ENCODE results near the gene CPEB3.
"Not testable (repeated sequence)": the region's sequence is repeated elsewhere in the genome, so short reads cannot be mapped to it uniquely, and the experiment has no call there.

The CPEB3 gene

DNA sequence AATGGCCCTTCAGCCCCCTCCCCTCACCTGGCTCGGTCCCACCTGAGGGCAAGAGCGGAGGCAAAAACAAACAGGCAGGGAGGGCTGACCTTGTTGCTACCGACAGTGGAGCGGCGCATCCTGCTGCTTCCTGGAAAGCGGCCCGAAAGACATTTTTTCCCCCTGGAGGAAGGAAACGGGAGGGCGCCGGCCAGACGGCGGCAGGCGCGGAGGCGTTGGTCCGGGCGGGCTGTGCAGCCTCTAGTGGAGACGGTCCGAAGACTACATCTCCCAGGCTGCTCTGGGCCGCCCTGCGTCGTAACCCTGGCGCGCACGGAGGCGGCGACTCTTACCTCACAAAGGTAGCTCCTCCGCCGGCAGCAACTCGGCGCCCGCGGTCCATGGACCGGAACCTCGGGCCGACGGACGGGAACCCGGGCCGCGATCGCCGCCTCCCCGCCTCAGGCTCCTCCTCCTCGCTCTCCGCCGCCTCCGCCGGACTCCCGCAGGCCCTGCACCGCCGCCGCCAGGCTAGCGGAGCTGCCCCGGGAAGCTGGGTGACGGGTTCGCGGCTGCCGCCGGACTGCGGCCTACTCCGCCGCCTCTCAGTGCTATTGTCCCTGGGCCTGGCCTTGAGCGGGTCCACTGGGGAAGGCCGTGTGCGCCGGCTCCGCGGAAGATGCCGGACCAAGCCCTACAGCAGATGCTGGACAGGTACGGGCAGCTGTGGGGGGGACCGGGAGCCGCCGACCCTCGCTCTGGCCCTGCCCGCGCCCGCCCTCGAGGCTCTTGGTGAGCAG lies at the start of gene CPEB3, which contains the start of gene MARCHF5:
CPEB3 (minus strand) TSS at position 242 of the 779 bp plus-strand sequence. CDS start 50,728 bp downstream, outside the sequence.
MARCHF5 (plus strand) TSS at position 331 of the 779 bp plus-strand sequence; CDS start at position 659, 328 bp downstream.
- DNase-seq (ENCODE audit: low read depth in 2 of 2), result peak; percentile 70 to 79

GRCh38 chr10:92329927-92330326 lies 39.0 kb upstream of the CPEB3 start:
- DNase-seq (ENCODE audit: low read depth in 2 of 2), result not testable (repeated sequence)

DNA sequence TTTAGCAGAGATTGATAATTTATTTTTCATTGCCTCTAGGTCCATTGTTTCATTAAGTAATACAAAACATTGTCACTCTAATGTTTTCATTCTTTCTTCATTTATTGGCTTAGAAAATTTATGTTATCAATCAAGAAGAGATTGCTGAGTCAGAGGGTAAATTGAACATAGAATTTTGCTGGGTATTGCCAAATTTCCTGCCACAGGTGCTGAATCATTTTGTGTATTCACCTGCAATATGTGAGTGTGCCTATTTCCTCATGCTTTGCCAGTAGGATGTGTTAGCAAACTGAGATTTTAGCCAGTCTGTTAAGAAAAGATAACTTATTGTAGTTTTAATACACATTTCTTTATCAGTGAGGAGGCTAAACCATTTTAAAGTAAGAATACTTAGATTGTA lies 38.1 kb upstream of the CPEB3 start:
- DNase-seq (ENCODE audit: low read depth in 2 of 2), result no peak

DNA sequence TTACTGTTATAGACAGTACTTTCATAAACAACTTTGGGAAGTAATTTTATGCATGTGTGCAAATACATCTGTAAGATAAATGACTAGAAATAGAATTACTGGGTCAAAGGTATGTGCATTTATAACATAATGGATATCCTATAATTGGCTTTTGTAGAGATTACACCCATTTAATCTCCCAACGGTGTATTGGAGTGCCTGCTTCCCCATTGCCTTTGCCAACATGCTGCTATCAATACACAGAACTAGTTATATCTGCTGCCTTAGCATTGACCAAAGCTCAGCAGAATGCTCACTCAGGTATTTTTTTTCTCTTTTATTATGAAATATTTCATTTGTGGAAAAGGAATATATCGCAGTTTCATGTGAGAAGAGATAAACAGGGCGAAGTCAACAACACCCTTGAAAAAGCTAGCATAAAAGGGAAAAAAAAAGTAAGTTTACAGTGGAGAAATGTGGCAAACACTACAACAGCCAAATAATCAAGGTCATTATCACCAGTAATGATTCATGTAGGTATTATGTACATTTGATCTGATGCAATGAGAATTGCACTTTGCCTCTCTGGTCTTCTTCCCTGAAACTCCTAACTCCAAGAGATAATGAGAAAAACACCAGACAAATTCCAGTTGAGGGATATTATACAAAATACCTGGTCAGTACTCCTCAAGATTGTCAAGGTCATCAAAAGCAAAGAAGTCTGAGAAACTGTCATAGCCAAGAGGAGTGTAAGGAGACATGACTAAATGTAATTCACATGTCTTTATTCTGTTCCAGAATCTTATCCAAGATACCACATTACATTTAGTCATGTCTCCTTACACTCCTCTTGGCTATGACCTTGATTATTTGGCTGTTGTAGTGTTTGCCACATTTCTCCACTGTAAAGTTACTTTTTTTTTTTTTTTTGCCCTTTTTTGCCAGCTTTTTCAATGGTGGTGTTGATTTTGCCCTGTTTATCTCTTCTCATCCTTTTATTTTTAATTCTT lies 36.9 kb upstream of the CPEB3 start:
- no peak for DNase-seq (ENCODE audit: low read depth in 2 of 2)

DNA sequence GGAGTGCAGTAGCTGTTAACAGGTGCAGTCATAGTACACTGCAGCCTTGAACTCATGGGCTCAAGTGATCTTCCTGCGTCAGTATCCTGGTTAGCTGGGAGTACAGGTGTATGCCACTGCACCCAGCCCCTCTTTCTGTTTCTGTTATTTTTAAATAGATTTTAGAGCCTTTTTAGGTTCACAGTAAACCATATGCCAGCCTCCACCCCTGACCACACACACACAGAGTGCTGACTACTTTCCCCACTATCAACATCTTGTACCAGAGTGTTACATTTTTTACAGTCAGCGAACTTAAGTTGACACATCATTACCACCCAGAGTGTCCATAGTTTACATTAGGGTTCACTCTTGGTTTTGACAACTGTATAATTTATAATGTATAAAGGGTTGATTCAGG lies 32.2 kb upstream of the CPEB3 start:
- DNase-seq (ENCODE audit: low read depth in 2 of 2), result no peak

- DNase-seq (ENCODE audit: low read depth in 2 of 2), result no peak
Observed at GRCh38 chr10:92316610-92317009, 25.7 kb upstream of the CPEB3 start.

GRCh38 chr10:92313750-92314149 lies 22.9 kb upstream of the CPEB3 start:
- DNase-seq (ENCODE audit: low read depth in 2 of 2), result no peak

DNA sequence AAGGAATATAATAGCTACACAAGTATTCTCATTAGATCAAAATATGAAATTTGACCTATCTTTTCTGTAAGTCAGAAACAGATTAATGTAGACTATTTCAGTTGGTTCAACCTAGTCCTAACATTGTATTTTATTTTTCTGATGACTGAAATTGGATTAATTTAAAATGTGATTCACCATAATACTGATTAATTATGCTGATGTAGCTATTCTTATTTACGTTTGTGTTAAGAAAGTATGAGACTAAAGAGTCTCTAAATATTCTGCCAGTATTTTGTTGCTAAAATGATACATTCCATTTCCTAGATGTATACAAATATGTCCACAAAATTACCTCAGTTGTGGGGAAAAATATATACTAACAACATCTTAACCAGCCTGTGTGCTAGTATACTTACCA lies 18.4 kb upstream of the CPEB3 start:
- no peak for DNase-seq (ENCODE audit: low read depth in 2 of 2)

DNA sequence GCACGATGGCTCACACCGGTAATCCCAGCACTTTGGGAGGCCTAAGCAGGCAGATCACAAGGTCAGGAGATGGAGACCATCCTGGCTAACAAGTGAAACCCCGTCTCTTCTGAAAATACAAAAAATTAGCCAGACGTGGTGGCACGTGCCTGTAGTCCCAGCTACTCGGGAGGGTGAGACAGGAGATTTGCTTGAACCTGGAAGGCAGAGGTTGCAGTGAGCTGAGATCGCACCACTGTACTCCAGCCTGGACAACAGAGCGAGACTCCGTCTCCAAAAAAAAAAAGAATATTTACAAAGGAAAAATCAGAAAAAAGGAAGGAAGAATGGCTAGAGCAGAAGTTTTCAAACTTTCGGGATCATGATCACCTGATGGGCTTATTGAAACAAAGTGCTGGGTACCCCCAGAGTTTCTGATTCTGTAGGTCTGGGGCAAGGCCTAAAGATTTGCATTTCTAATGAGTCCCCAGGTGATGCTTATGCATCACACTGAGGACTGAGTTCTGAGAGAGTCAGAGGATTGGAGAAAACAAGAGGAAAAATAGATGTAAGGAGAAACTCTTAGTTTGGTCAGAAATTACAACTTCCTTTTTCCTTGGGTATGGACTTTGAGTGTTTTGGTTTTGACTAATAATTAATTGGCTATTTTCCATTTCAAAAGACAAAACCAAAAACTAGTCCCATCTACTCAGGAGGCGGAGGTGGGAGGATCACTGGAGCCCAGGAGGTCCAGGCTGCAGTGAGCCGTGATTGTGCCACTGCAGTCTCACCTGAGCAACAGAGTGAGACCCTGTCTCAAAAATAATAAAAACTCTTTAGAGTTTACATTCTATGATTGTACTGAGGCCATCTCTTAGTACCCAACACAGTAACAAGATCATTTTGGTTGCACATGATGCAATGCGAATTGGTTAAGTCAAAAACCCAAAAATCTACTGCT lies 14.5 kb upstream of the CPEB3 start:
- no peak for DNase-seq (ENCODE audit: low read depth in 2 of 2)

DNA sequence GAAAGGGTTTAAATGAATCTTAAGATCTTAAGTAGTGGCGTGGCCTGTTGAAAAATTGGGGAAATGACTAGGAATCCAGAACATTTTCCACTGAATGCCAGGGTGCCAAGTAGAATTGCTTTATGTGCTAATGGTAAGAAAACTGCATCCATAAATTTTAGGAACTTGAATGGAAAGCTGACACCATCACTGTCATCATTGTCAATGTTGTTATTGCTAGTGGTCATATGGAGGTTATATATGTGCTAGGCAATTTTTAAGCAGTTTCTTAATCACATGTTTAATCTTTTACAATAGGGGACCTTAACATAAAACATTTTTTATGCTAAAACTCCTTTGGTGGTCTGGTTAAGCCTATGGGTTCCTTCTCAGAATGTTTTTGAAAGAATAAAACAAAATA lies 13.2 kb upstream of the CPEB3 start:
- DNase-seq (ENCODE audit: low read depth in 2 of 2), result no peak

DNA sequence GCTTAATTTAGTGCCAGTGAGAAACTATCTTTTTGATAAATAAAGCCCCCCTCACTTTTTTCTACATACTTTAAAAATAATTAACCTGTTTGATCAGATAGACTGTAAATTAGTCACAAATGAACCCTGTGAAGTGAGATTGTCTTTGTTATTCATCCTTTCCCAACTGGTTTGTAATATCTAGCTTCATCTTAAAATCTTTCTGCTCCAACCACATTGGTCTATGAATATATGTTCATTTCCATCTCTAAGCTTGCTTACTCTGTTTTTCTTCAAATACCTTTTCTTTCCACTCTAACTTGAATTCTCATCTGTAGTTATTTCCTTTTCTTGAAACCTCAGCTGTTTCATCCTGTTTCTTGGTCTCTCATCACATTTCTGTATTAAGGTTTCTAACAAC lies 12.2 kb upstream of the CPEB3 start:
- DNase-seq (ENCODE audit: low read depth in 2 of 2), result no peak

DNA sequence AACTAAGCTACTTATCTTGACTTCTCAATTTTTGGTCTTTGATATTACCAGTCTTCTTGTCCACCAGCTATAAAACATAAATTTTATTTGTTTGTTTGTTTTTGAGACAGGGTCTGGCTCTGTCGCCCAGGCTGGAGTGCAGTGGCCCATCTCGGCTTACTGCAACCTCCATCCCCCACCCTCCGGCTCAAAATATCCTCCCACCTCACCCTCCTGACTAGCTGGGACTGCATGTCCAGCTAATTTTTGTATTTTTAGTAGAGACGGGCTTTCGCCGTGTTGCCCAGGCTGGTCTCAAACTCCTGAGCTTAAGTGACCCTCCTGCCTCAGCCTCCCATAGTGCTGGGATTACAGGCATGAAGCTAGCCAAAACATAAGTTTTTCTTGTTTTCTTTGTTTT lies 7.6 kb upstream of the CPEB3 start:
- DNase-seq (ENCODE audit: low read depth in 2 of 2), result no peak

GRCh38 chr10:92291921-92292845 lies 1.3 kb upstream of the CPEB3 start:
- peak in 1 of 2 donors; percentile 2 for DNase-seq (ENCODE audit: low read depth in 2 of 2)

- DNase-seq (ENCODE audit: low read depth in 2 of 2), result no peak
Observed at GRCh38 chr10:92291616-92291865, 663 bp upstream of the CPEB3 start.

GRCh38 chr10:92290076-92290836 lies 622 bp downstream of the CPEB3 start:
- DNase-seq (ENCODE audit: low read depth in 2 of 2), result peak in 1 of 2 donors; percentile 2

DNA sequence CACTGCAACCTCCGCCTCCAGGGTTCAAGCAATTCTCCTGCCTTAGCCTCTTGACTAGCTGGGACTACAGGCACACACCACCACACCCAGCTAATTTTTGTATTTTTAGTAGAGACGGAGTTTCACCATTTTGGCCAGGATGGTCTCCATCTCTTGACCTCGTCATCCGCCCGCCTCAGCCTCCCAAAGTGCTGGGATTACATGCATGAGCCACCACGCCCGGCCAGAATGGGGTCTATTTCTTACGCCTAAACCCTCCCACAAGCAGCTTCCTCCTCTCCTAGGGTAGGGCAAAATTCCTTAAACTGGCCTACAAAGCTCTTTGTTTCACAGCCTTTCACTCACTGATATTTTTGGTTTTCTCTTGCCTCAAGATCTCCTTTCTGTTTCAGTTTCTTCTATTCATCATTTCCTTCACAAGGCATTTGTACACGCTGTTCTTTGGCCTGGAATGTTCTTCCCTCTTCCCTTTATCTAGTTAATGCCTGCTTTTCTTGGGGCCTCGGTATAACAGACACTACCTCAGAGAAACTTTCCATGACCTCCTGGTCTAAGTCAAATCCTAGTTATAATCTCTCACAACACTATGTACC lies 6.7 kb downstream of the CPEB3 start:
- DNase-seq (ENCODE audit: low read depth in 2 of 2), result no peak

DNA sequence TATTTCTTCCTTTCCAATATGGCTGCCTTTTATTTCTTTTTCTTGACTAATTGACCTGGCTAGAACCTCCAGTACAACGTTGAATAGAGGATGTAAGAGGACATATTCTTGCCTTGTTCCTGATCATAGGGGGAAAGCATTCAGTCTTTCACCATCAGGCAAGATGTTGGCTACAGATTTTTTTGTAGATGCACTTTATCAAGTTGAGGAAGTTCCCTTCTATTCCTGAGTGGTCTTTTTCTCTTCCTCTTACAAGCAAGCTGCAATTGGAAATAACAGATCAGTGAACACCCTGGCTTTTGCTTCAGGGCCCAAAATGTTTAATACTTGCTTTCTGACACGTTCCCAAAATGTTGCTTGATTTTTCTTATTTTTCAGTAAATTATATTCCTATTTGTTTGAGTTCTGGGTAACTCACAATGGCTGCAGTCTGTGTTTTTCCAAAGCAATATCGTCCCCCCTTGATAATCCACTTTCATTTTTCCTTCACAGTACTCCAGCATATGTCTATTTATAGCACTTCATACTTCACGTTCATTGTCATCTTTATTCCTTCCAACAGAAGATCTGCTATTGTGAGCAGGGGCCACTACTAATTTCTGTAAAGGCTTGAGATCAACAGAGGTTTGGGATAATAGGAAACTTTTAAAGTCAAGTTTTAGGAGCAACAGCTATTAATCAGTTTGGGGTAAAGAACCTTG lies 11.7 kb downstream of the CPEB3 start:
- DNase-seq (ENCODE audit: low read depth in 2 of 2), result no peak

GRCh38 chr10:92274071-92274470 lies 16.8 kb downstream of the CPEB3 start:
- no peak for DNase-seq (ENCODE audit: low read depth in 2 of 2)

DNA sequence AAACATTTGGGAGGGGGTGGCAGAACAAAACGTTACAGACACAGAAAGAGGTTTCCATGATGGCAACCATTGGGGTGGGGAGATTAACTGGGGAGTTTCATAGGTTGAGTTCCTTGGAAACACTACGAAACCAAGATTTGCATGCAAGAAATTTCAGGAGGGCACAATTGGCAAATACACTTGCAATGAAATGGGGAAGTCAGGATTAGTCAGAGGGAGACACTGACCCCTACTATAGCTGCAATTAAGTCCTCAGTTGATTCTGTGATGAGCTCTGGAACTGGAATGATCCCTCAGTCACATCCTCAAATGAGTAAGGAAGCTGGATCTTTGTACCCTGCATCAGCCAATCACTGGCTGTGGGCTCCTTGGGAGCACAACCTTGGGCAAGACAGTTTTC lies 22.1 kb downstream of the CPEB3 start:
- no peak for DNase-seq (ENCODE audit: low read depth in 2 of 2)
